K562 (cell line): ENCODE measurements around the gene CSTB. TPM values are rescaled to one million over a fixed set of nuclear protein-coding genes. Genes with fewer than 3 reads are reported as not detected.

ENCODE experiments used
- BRF1 ChIP-seq: IDR thresholded peaks from 3 replicates; pipeline ENCODE4 v1.6.1; 2011; ENCODE audit warnings: borderline replicate concordance, mild to moderate bottlenecking; ENCODE audit not compliant: insufficient read length; ENCODE audit errors: extremely low read depth
- CCAR2 ChIP-seq: fragments of 200-400 bp; formaldehyde crosslinking; IDR thresholded peaks from 2 replicates; pipeline ENCODE4 v1.6.1; 2017; ENCODE audit warnings: mild to moderate bottlenecking, low read depth, low read length
- CHD2 ChIP-seq: IDR thresholded peaks from 2 replicates; pipeline ENCODE4 v1.6.1; 2011; ENCODE audit warnings: low read depth, low read length
- EGR1 ChIP-seq: fragments of 450-650 bp; conservative IDR thresholded peaks from 2 replicates; pipeline ENCODE4 v1.6.1; 2017; ENCODE audit warnings: mild to moderate bottlenecking
- FUS ChIP-seq: fragments of 200-400 bp; formaldehyde crosslinking; optimal IDR thresholded peaks from 2 replicates; pipeline ENCODE3; 2017; ENCODE audit warnings: low read depth, low read length
- NONO ChIP-seq, 2 experiments: fragments of 200-400 bp in 1 of 2; fragments of 450-650 bp in 1 of 2; formaldehyde crosslinking in 1 of 2; IDR thresholded peaks; 2 replicates each; pipeline ENCODE4 v1.6.1; 2017; ENCODE audit warnings: low read depth in 2 of 2, mild to moderate bottlenecking in 2 of 2, moderate library complexity in 2 of 2, low read length in 1 of 2
- POLR2AphosphoS2 ChIP-seq: IDR thresholded peaks from 2 replicates; pipeline ENCODE4 v1.6.1; 2012; ENCODE audit warnings: low read length, improper control_type of control experiment
- POU5F1 ChIP-seq: fragments of 150-350 bp; IDR thresholded peaks from 2 replicates; pipeline ENCODE4 v1.6.1; 2014; ENCODE audit warnings: borderline replicate concordance, low read length, low read depth, mild to moderate bottlenecking; ENCODE audit not compliant: partially characterized antibody
- TOE1 ChIP-seq, 2 experiments: fragments of 450-650 bp in 1 of 2; sonication (generic) in 1 of 2; formaldehyde crosslinking in 1 of 2; IDR thresholded peaks; 2 replicates each; pipeline versions ENCODE4 v1.7.1 to v1.8.0; 2016 to 2022; ENCODE audit warnings: borderline replicate concordance in 2 of 2, mild to moderate bottlenecking in 2 of 2, antibody characterized with exemption in 1 of 2, inconsistent platforms in 1 of 2, low read depth in 1 of 2, missing genetic modification reagents in 1 of 2, moderate library complexity in 1 of 2
- ZNF444 ChIP-seq: fragments of 250-450 bp; sonication (Bioruptor Pico); IDR thresholded peaks from 2 replicates; pipeline ENCODE4 v1.4.0; 2020; ENCODE audit warnings: mild to moderate bottlenecking, moderate library complexity
- polyA plus RNA-seq, 8 experiments: library from polyadenylated mRNA; depleted of rRNA in 4 of 8; stranded (reverse) in 5 of 8; unstranded in 3 of 8; fragments of >200 nt; fragmentation: Nextera tagmentation in 2 of 8; fragmentation: Illumina TruSeq in 1 of 8; extraction: Ambion mirVana in 2 of 8; extraction: Trizol in 1 of 8; gene quantifications; 2 replicates each; pipeline versions ENCODE4 v1.2.1 to v1.2.3, GENCODE V29; 2011 to 2014; ENCODE audit warnings: inconsistent platforms in 1 of 8, missing spikeins in 1 of 8
- total RNA-seq, 7 experiments: library from RNA; depleted of rRNA in 6 of 7; stranded (reverse); fragments of >200 nt in 6 of 7; fragmentation: Illumina TruSeq in 2 of 7; extraction: Trizol in 2 of 7; gene quantifications; 2 replicates each; pipeline versions ENCODE4 v1.2.1 to v1.2.3, GENCODE V29; 2011 to 2021; ENCODE audit warnings: low replicate concordance in 1 of 7
- TF ChIP-seq, protein P1 (sequence below): fragments of 450-650 bp; IDR thresholded peaks from 2 replicates; pipeline ENCODE4 v1.6.1; 2016; ENCODE audit warnings: mild to moderate bottlenecking, moderate library complexity
- TF ChIP-seq, protein P2 (sequence below): sonication (generic); formaldehyde crosslinking; IDR thresholded peaks from 2 replicates; pipeline ENCODE4 v1.8.0; 2022; ENCODE audit warnings: missing genetic modification reagents, mild to moderate bottlenecking, moderate library complexity, borderline replicate concordance

CSTB gene
- total and polyA plus RNA-seq, 9 of the 15 experiments (the other 6 are each of a cell fraction or from before 2014, with no cell fraction given), result 12.4 to 65.0 (median 31.7) TPM

- TF ChIP-seq, protein P1, sequence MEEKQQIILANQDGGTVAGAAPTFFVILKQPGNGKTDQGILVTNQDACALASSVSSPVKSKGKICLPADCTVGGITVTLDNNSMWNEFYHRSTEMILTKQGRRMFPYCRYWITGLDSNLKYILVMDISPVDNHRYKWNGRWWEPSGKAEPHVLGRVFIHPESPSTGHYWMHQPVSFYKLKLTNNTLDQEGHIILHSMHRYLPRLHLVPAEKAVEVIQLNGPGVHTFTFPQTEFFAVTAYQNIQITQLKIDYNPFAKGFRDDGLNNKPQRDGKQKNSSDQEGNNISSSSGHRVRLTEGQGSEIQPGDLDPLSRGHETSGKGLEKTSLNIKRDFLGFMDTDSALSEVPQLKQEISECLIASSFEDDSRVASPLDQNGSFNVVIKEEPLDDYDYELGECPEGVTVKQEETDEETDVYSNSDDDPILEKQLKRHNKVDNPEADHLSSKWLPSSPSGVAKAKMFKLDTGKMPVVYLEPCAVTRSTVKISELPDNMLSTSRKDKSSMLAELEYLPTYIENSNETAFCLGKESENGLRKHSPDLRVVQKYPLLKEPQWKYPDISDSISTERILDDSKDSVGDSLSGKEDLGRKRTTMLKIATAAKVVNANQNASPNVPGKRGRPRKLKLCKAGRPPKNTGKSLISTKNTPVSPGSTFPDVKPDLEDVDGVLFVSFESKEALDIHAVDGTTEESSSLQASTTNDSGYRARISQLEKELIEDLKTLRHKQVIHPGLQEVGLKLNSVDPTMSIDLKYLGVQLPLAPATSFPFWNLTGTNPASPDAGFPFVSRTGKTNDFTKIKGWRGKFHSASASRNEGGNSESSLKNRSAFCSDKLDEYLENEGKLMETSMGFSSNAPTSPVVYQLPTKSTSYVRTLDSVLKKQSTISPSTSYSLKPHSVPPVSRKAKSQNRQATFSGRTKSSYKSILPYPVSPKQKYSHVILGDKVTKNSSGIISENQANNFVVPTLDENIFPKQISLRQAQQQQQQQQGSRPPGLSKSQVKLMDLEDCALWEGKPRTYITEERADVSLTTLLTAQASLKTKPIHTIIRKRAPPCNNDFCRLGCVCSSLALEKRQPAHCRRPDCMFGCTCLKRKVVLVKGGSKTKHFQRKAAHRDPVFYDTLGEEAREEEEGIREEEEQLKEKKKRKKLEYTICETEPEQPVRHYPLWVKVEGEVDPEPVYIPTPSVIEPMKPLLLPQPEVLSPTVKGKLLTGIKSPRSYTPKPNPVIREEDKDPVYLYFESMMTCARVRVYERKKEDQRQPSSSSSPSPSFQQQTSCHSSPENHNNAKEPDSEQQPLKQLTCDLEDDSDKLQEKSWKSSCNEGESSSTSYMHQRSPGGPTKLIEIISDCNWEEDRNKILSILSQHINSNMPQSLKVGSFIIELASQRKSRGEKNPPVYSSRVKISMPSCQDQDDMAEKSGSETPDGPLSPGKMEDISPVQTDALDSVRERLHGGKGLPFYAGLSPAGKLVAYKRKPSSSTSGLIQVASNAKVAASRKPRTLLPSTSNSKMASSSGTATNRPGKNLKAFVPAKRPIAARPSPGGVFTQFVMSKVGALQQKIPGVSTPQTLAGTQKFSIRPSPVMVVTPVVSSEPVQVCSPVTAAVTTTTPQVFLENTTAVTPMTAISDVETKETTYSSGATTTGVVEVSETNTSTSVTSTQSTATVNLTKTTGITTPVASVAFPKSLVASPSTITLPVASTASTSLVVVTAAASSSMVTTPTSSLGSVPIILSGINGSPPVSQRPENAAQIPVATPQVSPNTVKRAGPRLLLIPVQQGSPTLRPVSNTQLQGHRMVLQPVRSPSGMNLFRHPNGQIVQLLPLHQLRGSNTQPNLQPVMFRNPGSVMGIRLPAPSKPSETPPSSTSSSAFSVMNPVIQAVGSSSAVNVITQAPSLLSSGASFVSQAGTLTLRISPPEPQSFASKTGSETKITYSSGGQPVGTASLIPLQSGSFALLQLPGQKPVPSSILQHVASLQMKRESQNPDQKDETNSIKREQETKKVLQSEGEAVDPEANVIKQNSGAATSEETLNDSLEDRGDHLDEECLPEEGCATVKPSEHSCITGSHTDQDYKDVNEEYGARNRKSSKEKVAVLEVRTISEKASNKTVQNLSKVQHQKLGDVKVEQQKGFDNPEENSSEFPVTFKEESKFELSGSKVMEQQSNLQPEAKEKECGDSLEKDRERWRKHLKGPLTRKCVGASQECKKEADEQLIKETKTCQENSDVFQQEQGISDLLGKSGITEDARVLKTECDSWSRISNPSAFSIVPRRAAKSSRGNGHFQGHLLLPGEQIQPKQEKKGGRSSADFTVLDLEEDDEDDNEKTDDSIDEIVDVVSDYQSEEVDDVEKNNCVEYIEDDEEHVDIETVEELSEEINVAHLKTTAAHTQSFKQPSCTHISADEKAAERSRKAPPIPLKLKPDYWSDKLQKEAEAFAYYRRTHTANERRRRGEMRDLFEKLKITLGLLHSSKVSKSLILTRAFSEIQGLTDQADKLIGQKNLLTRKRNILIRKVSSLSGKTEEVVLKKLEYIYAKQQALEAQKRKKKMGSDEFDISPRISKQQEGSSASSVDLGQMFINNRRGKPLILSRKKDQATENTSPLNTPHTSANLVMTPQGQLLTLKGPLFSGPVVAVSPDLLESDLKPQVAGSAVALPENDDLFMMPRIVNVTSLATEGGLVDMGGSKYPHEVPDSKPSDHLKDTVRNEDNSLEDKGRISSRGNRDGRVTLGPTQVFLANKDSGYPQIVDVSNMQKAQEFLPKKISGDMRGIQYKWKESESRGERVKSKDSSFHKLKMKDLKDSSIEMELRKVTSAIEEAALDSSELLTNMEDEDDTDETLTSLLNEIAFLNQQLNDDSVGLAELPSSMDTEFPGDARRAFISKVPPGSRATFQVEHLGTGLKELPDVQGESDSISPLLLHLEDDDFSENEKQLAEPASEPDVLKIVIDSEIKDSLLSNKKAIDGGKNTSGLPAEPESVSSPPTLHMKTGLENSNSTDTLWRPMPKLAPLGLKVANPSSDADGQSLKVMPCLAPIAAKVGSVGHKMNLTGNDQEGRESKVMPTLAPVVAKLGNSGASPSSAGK, result 0 out of 2 replicates have a peak, but pooled peaks have one; percentile 29
- TF ChIP-seq FUS (peak; percentile 91), ZNF444 (CRISPR knock-in tag) (no peak), CHD2 (peak; percentile 47; the same call in 1 of the 2 replicates), CCAR2 (no peak), BRF1 (no peak), POU5F1 (peak; percentile 62), NONO (IDR thresholded peaks at IDR 0.05; ENCODE audit: low read depth in 2 of 2, low read length in 1 of 2) (peak in 1 of 2 experiments; percentile 92; a peak in 3 of 4 replicates), TOE1 (IDR thresholded peaks at IDR 0.05; ENCODE audit: borderline replicate concordance) (no peak), TOE1 (CRISPR knock-in tag; IDR thresholded peaks at IDR 0.05; ENCODE audit: borderline replicate concordance, low read depth) (no peak), POLR2AphosphoS2 (no peak), EGR1 (peak; percentile 92)
- TF ChIP-seq, protein P2, sequence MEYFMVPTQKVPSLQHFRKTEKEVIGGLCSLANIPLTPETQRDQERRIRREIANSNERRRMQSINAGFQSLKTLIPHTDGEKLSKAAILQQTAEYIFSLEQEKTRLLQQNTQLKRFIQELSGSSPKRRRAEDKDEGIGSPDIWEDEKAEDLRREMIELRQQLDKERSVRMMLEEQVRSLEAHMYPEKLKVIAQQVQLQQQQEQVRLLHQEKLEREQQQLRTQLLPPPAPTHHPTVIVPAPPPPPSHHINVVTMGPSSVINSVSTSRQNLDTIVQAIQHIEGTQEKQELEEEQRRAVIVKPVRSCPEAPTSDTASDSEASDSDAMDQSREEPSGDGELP (CRISPR knock-in tag), result peak; percentile 69
These were observed 13.3 kb upstream of the CSTB start, which contains the start of gene RRP1 (continued) for GRCh38 chr21:43789276-43790009.
